Measurements from ENCODE around the gene MAEA. TPM values are rescaled to one million over a fixed set of nuclear protein-coding genes. Genes with fewer than 3 reads are reported as not detected.

The MAEA gene
- polyA plus RNA-seq, 3 donors = 34.3 to 83.5 (median 37.7) TPM

DNA sequence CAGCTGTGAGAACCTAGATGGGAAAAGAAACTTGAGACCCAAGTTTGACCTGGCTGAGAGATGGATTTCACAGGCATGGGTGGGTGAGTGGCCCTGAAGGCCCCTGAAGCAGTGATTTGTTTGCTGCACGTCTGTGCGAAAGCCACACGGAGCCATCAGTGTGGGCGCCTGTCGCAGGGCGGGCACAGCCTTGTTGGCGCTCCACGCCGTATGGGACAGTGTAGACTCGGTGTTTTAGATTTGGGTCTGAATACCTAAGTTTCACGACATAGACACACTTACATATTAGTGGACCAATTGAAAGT lies 35.4 kb downstream of the MAEA start:
- Mint-ChIP-seq H3K27me3 (ENCODE audit: low read depth in 3 of 3) (peaks cover 0 to 4% (median 0%) of the 10 kb centered on the region in 3 donors), H3K27ac (no peak overlapping the region), H3K9me3 (no peaks in the 10 kb centered on the region), H3K4me3 (no peak overlapping the region), H3K36me3 (peaks cover 42 to 49% of the 10 kb centered on the region in 2 donors), H3K4me1 (peaks cover 2% of the 10 kb centered on the region)
- 95% methylated on average over 4 of the region's 11 CpGs for WGBS (ENCODE audit: insufficient coverage)
- Histone ChIP-seq H2AFZ (ENCODE audit: insufficient read depth, low read depth, low read length, poor library complexity, severe bottlenecking) (no peak overlapping the region), H3K9me3 (replicated peaks in 1 of 2; ENCODE audit: control insufficient read depth in 1 of 2, insufficient read depth in 1 of 2, low read length in 2 of 2) (no peaks in the 10 kb centered on the region), H3K36me3 (replicated peaks in 1 of 2; ENCODE audit: control insufficient read depth in 1 of 2, insufficient read depth in 2 of 2, low read length in 2 of 2) (peaks cover 69 to 84% of the 10 kb centered on the region in 2 donors), H3K9ac (ENCODE audit: insufficient read depth, low read length, poor library complexity, severe bottlenecking) (no peak overlapping the region), H3K4me3 (replicated peaks in 1 of 3; ENCODE audit: low read depth in 2 of 3, low read length in 3 of 3) (no peak overlapping the region), H4K20me1 (ENCODE audit: insufficient read depth, low read length) (peaks cover 73% of the 10 kb centered on the region), H3K4me1 (ENCODE audit: control insufficient read depth in 1 of 2, insufficient read depth in 2 of 2, low read length in 2 of 2) (no peaks in the 10 kb centered on the region), H3K79me2 (ENCODE audit: insufficient read depth, low read length) (no peaks in the 10 kb centered on the region), H3K4me2 (replicated peaks; ENCODE audit: extremely low read depth, low read length, poor library complexity, severe bottlenecking) (no peak overlapping the region), H3K27me3 (ENCODE audit: control insufficient read depth in 2 of 2, insufficient read depth in 2 of 2, low read length in 2 of 2) (no peaks in the 10 kb centered on the region), H3K27ac (ENCODE audit: low read depth in 1 of 2, low read length in 2 of 2) (no peak overlapping the region)
- TF ChIP-seq, protein P1, sequence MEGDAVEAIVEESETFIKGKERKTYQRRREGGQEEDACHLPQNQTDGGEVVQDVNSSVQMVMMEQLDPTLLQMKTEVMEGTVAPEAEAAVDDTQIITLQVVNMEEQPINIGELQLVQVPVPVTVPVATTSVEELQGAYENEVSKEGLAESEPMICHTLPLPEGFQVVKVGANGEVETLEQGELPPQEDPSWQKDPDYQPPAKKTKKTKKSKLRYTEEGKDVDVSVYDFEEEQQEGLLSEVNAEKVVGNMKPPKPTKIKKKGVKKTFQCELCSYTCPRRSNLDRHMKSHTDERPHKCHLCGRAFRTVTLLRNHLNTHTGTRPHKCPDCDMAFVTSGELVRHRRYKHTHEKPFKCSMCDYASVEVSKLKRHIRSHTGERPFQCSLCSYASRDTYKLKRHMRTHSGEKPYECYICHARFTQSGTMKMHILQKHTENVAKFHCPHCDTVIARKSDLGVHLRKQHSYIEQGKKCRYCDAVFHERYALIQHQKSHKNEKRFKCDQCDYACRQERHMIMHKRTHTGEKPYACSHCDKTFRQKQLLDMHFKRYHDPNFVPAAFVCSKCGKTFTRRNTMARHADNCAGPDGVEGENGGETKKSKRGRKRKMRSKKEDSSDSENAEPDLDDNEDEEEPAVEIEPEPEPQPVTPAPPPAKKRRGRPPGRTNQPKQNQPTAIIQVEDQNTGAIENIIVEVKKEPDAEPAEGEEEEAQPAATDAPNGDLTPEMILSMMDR (IDR thresholded peaks at IDR 0.05) = no peak
- DNase-seq = no peak
- intact Hi-C loops (cut with micrococcal nuclease) = no loop called here

DNA sequence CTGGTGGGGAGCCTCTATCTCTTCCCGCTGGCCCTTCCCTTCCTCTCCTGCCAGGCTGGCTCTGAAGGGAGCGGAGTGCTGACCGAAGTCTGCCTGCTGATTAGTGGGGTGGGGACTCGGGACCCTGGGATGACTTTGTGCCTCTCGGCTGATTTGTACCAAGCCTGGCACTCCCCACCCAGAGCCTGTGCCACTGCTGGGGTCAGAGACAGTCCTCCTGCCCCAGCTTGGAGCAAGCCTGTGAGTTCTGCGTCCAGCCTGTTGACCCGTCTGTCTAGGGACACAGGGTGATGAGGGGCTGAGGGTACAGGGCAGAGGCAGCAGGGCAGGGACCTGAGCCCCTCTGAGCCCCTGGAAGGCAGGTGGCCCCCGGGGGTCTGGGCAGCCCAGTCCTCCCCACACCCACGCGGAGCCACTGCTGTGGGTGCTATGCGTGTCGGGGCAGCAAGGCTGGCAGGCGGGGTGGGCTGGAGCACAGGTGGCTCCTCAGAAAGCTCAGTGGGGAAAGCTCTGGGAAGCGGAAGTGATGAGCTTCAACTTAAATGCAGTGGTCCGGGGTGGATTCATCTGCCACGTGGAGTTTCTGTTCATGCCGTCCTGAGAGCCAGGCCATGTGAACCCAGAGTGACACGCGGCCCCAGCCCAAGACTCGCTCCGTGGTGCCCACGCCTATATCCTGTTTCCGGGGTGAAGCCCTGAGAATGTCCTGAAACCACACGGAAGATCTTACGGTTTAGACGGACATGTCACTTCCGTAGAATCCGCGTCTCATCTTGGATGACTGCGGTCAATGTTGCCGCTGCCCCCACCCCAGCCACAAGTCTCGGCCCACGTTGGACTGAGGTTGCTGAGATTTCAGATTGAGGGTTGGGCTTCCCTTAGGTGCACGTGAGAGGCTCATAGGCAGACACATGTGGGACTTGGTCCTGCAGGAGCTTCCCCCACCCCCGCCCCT lies 36.3 kb downstream of the MAEA start:
- intact Hi-C loops (cut with micrococcal nuclease) = no loop called here
- Histone ChIP-seq H3K4me1 (ENCODE audit: control insufficient read depth in 1 of 2, insufficient read depth in 2 of 2, low read length in 2 of 2) (no peaks in the 10 kb centered on the region), H3K9ac (ENCODE audit: insufficient read depth, low read length, poor library complexity, severe bottlenecking) (no peak overlapping the region), H3K4me2 (replicated peaks; ENCODE audit: extremely low read depth, low read length, poor library complexity, severe bottlenecking) (no peak overlapping the region), H2AFZ (ENCODE audit: insufficient read depth, low read depth, low read length, poor library complexity, severe bottlenecking) (no peak overlapping the region), H3K27ac (ENCODE audit: low read depth in 1 of 2, low read length in 2 of 2) (no peak overlapping the region), H3K27me3 (ENCODE audit: control insufficient read depth in 2 of 2, insufficient read depth in 2 of 2, low read length in 2 of 2) (no peaks in the 10 kb centered on the region), H4K20me1 (ENCODE audit: insufficient read depth, low read length) (peaks cover 79% of the 10 kb centered on the region), H3K9me3 (replicated peaks in 1 of 2; ENCODE audit: control insufficient read depth in 1 of 2, insufficient read depth in 1 of 2, low read length in 2 of 2) (no peaks in the 10 kb centered on the region), H3K79me2 (ENCODE audit: insufficient read depth, low read length) (peaks cover 7% of the 10 kb centered on the region), H3K36me3 (replicated peaks in 1 of 2; ENCODE audit: control insufficient read depth in 1 of 2, insufficient read depth in 2 of 2, low read length in 2 of 2) (peaks cover 74 to 92% of the 10 kb centered on the region in 2 donors), H3K4me3 (replicated peaks in 1 of 3; ENCODE audit: low read depth in 2 of 3, low read length in 3 of 3) (no peak overlapping the region)
- Mint-ChIP-seq H3K36me3 (peaks cover 46 to 54% of the 10 kb centered on the region in 2 donors), H3K4me1 (peaks cover 2% of the 10 kb centered on the region), H3K4me3 (no peak overlapping the region), H3K9me3 (no peaks in the 10 kb centered on the region), H3K27me3 (ENCODE audit: low read depth in 3 of 3) (peaks cover 0 to 4% (median 0%) of the 10 kb centered on the region in 3 donors), H3K27ac (peak overlapping the region in 1 of 7 donors; percentile 73)
- TF ChIP-seq, protein P1 (IDR thresholded peaks at IDR 0.05) = no peak
- WGBS (ENCODE audit: insufficient coverage) = 90% methylated on average over 24 of the region's 35 CpGs
- no peak for DNase-seq
